HG02678 (cell line): Measurements from ENCODE around the gene UBR2.
"Not testable (repeated sequence)": the region's sequence is repeated elsewhere in the genome, so short reads cannot be mapped to it uniquely, and the experiment has no call there.

Experiments used
- ATAC-seq: cut with Tn5 transposase; IDR thresholded peaks from one replicate; pipeline ENCODE4 v1.9.1; 2021; ENCODE audit warnings: mild to moderate bottlenecking, moderate library complexity; ENCODE audit not compliant: unreplicated experiment

The UBR2 gene

GRCh38 chr6:42615518-42615917 is 51.7 kb downstream of the UBR2 start:
- ATAC-seq = no peak

GRCh38 chr6:42616716-42617115 is 52.9 kb downstream of the UBR2 start:
- ATAC-seq = no peak

GRCh38 chr6:42618105-42618504 is 54.3 kb downstream of the UBR2 start:
- no peak for ATAC-seq

- ATAC-seq = no peak
Observed at GRCh38 chr6:42618686-42619085, 54.9 kb downstream of the UBR2 start.

GRCh38 chr6:42619963-42620362 is 56.1 kb downstream of the UBR2 start:
- no peak for ATAC-seq

- no peak for ATAC-seq
Observed at GRCh38 chr6:42624601-42625000, 60.8 kb downstream of the UBR2 start.

- no peak for ATAC-seq
Observed at GRCh38 chr6:42627044-42627443, 63.2 kb downstream of the UBR2 start.

GRCh38 chr6:42627674-42628073 is 63.8 kb downstream of the UBR2 start:
- ATAC-seq = no peak

- ATAC-seq = no peak
Observed at GRCh38 chr6:42628604-42629003, 64.8 kb downstream of the UBR2 start.

- ATAC-seq = no peak
Observed at GRCh38 chr6:42629845-42630244, 66.0 kb downstream of the UBR2 start.

- ATAC-seq = no peak
Observed at GRCh38 chr6:42637681-42638080, 73.9 kb downstream of the UBR2 start.

- ATAC-seq = no peak
Observed at GRCh38 chr6:42642794-42643193, 79.0 kb downstream of the UBR2 start.

- ATAC-seq = no peak
Observed at GRCh38 chr6:42644211-42644610, 80.4 kb downstream of the UBR2 start.

- no peak for ATAC-seq
Observed at GRCh38 chr6:42652024-42652746, 88.4 kb downstream of the UBR2 start.

GRCh38 chr6:42653851-42654250 is 90.0 kb downstream of the UBR2 start:
- ATAC-seq = no peak

- no peak for ATAC-seq
Observed at GRCh38 chr6:42659806-42660205, 96.0 kb downstream of the UBR2 start.

- no peak for ATAC-seq
Observed at GRCh38 chr6:42661540-42662153, 97.8 kb downstream of the UBR2 start.

- ATAC-seq = no peak
Observed at GRCh38 chr6:42664718-42665117, 100.9 kb downstream of the UBR2 start.

GRCh38 chr6:42674368-42674767 is 110.5 kb downstream of the UBR2 start:
- not testable (repeated sequence) for ATAC-seq

GRCh38 chr6:42674780-42675179 is 111.0 kb downstream of the UBR2 start:
- no peak for ATAC-seq

- no peak for ATAC-seq
Observed at GRCh38 chr6:42679358-42679757, 115.5 kb downstream of the UBR2 start.

GRCh38 chr6:42688281-42688680 is 124.5 kb downstream of the UBR2 start:
- ATAC-seq = no peak

GRCh38 chr6:42689371-42689770 is 125.5 kb downstream of the UBR2 start:
- ATAC-seq = no peak
